ENCODE data around the gene OTUB2.

Gene OTUB2

GRCh38 chr14:94030571-94030970 is 4.4 kb downstream of the OTUB2 start:
- Histone ChIP-seq H3K9ac (no peak overlapping the region), H2AFZ (no peak overlapping the region), H3K27me3 (ENCODE audit: control insufficient read depth, insufficient read depth, low read length) (no peaks in the 10 kb centered on the region), H3K4me1 (peaks cover 3% of the 10 kb centered on the region), H3K79me2 (no peaks in the 10 kb centered on the region), H3K4me2 (ENCODE audit: low read length) (no peak overlapping the region), H3K9me3 (ENCODE audit: control insufficient read depth, low read length) (no peaks in the 10 kb centered on the region), H3K4me3 (ENCODE audit: low read depth, low read length) (no peak overlapping the region), H3K27ac (no peak overlapping the region), H3K36me3 (ENCODE audit: control insufficient read depth, insufficient read depth, low read length) (no peaks in the 10 kb centered on the region)
- no peak for TF ChIP-seq CTCF (IDR thresholded peaks at IDR 0.05)

GRCh38 chr14:94031161-94031882 is 5.2 kb downstream of the OTUB2 start:
- Histone ChIP-seq H3K9me3 (ENCODE audit: control insufficient read depth, low read length) (no peaks in the 10 kb centered on the region), H3K27me3 (ENCODE audit: control insufficient read depth, insufficient read depth, low read length) (no peaks in the 10 kb centered on the region), H3K4me2 (ENCODE audit: low read length) (no peak overlapping the region), H3K79me2 (no peaks in the 10 kb centered on the region), H3K36me3 (ENCODE audit: control insufficient read depth, insufficient read depth, low read length) (no peaks in the 10 kb centered on the region), H2AFZ (no peak overlapping the region), H3K4me3 (ENCODE audit: low read depth, low read length) (no peak overlapping the region), H3K9ac (no peak overlapping the region), H3K27ac (no peak overlapping the region), H3K4me1 (peaks cover 3% of the 10 kb centered on the region)
- TF ChIP-seq CTCF (IDR thresholded peaks at IDR 0.05): no peak

GRCh38 chr14:94031883-94032279 is 5.7 kb downstream of the OTUB2 start:
- Histone ChIP-seq H3K4me1 (peaks cover 3% of the 10 kb centered on the region), H3K36me3 (ENCODE audit: control insufficient read depth, insufficient read depth, low read length) (no peaks in the 10 kb centered on the region), H2AFZ (no peak overlapping the region), H3K4me2 (ENCODE audit: low read length) (no peak overlapping the region), H3K27ac (no peak overlapping the region), H3K27me3 (ENCODE audit: control insufficient read depth, insufficient read depth, low read length) (no peaks in the 10 kb centered on the region), H3K79me2 (no peaks in the 10 kb centered on the region), H3K9me3 (ENCODE audit: control insufficient read depth, low read length) (no peaks in the 10 kb centered on the region), H3K9ac (no peak overlapping the region), H3K4me3 (ENCODE audit: low read depth, low read length) (no peak overlapping the region)
- no peak for TF ChIP-seq CTCF (IDR thresholded peaks at IDR 0.05)

- Histone ChIP-seq H3K27ac (no peak overlapping the region), H3K27me3 (ENCODE audit: control insufficient read depth, insufficient read depth, low read length) (no peaks in the 10 kb centered on the region), H3K36me3 (ENCODE audit: control insufficient read depth, insufficient read depth, low read length) (no peaks in the 10 kb centered on the region), H2AFZ (no peak overlapping the region), H3K79me2 (no peaks in the 10 kb centered on the region), H3K4me3 (ENCODE audit: low read depth, low read length) (no peak overlapping the region), H3K4me2 (ENCODE audit: low read length) (no peak overlapping the region), H3K4me1 (no peaks in the 10 kb centered on the region), H3K9ac (no peak overlapping the region), H3K9me3 (ENCODE audit: control insufficient read depth, low read length) (no peaks in the 10 kb centered on the region)
- TF ChIP-seq CTCF (IDR thresholded peaks at IDR 0.05): no peak
Measured at GRCh38 chr14:94034886-94035285, 8.7 kb downstream of the OTUB2 start.

Measured in parathyroid adenoma (tissue), 2 donors.